ENCODE results near the gene LCE1C.

The LCE1C gene

DNA sequence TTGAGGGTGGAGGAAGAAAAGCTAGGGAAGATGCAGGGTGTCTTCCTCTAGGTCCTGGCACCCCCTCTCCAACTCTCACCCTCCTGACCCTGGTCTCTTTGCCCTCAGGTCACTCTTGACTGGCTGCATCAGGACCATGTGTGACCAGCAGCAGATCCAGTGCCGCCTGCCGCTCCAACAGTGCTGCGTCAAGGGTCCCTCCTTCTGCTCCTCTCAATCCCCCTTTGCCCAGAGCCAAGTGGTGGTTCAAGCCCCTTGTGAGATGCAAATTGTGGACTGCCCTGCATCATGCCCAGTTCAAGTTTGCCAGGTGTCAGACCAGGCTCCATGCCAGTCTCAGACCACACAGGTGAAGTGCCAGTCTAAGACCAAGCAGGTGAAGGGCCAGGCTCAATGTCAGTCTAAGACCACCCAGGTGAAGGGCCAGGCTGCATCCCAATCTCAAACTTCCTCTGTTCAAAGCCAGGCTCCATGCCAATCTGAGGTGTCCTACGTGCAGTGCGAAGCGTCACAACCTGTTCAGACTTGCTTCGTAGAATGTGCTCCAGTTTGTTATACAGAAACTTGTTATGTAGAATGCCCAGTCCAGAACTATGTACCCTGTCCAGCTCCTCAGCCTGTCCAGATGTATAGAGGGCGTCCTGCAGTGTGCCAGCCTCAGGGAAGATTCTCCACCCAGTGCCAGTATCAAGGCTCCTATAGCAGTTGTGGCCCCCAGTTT, 46.8 kb downstream of the LCE1C start:
- no peak for DNase-seq

DNA sequence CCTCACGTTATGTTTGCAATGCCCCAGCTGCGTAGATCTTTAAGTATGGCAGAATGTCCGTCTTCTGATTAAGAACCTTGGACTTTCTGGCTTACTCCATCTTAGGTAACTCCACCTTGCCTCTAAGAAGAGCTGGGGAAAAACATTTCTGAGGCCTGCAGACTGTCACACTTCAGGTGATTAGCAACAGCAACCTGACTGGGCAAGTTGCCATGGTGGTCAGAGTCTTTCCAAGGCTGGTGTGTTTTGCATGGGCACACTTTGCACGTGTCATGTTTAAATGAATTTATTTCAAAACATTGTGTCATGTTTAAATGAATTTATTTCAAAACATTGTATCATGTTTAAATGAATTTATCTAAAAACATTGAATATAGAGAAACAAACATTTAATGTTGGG, 47.8 kb downstream of the LCE1C start:
- DNase-seq: no peak

DNA sequence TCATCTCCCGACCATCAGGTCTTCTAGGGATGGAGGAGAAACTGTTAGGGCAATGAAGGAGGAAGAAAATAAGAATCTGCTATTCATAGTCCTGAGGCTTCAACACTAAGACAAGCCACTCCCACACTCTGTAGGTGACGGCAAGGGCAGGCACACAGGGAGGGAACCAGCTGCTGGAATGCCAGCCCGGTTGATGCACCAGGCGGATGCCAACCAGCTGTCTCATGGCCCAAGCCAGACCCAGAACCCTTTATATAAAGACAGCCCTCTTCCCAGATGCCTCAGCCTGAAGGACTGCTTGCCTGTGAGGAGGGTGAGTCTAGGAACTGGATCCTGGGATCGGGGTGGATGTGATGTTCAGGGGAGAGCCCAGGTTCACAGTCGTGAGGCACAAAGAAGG, 48.7 kb downstream of the LCE1C start, which contains the start of gene KPRP:
Gene KPRP, plus strand, starts transcription at position 279 of the 400 bp plus-strand sequence. CDS start 1,564 bp downstream, outside the sequence.
- DNase-seq: no peak

DNA sequence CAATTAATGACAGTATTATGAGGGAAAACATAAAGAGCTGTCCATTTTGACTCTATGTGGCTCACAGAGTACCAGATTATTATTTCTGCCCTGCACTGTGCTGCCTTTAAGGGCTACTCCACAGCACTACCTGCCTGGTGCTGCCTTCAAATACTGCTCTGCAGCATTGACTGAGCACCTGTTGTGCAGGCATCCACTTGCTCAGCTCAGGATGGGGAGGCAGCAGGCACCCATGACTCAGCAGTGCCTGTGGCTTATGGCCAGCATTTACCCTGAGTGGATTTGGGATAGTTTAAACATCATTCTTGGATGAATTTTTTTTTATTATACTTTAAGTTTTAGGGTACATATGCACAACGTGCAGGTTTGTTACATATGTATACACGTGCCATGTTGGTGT, 49.6 kb downstream of the LCE1C start:
- DNase-seq: no peak
